Endodermal cell (in vitro differentiated cells): Measurements from ENCODE around the gene CTNND2. TPM values are rescaled to one million over a fixed set of nuclear protein-coding genes. Genes with fewer than 3 reads are reported as not detected.

Experiments
- DNase-seq: peaks from one replicate; pipeline ENCODE4 v3.0.0-alpha.2; 2017
- H3K27ac ChIP-seq: 2 replicates; pipeline ENCODE4 v1.5.1; 2013; ENCODE audit warnings: mild to moderate bottlenecking, low read depth, low read length, moderate library complexity
- H3K27me3 ChIP-seq: 2 replicates; pipeline ENCODE4 v1.6.1; 2013; ENCODE audit warnings: mild to moderate bottlenecking, low read length, moderate library complexity; ENCODE audit not compliant: insufficient read depth, control insufficient read depth, poor library complexity, severe bottlenecking
- H3K36me3 ChIP-seq: 2 replicates; pipeline ENCODE4 v1.7.0; 2013; ENCODE audit warnings: mild to moderate bottlenecking, low read length, moderate library complexity; ENCODE audit not compliant: control insufficient read depth, insufficient read depth
- H3K4me1 ChIP-seq: one replicate; pipeline ENCODE4 v1.7.0; 2013; ENCODE audit warnings: low read length; ENCODE audit not compliant: control insufficient read depth, insufficient read depth
- H3K4me3 ChIP-seq: 2 replicates; pipeline ENCODE4 v1.5.1; 2013; ENCODE audit warnings: mild to moderate bottlenecking, low read length, moderate library complexity
- H3K9ac ChIP-seq: 2 replicates; pipeline ENCODE4 v1.6.1; 2013; ENCODE audit warnings: mild to moderate bottlenecking, low read length, moderate library complexity; ENCODE audit not compliant: poor library complexity, severe bottlenecking; ENCODE audit errors: extremely low read depth
- H3K9me3 ChIP-seq: 2 replicates; pipeline ENCODE4 v1.6.1; 2013; ENCODE audit warnings: mild to moderate bottlenecking, low read length, moderate library complexity; ENCODE audit not compliant: control insufficient read depth
- H3K27ac Mint-ChIP-seq: 2 replicates; pipeline ENCODE4 v1.8.0; 2020; ENCODE audit warnings: mixed read lengths
- H3K27me3 Mint-ChIP-seq: 2 replicates; pipeline ENCODE4 v1.8.0; 2021; ENCODE audit warnings: mild to moderate bottlenecking, mixed read lengths; ENCODE audit not compliant: insufficient read depth
- H3K36me3 Mint-ChIP-seq: 2 replicates; pipeline ENCODE4 v1.8.0; 2020; ENCODE audit warnings: low read depth, mixed read lengths
- H3K4me1 Mint-ChIP-seq: 2 replicates; pipeline ENCODE4 v1.8.0; 2020; ENCODE audit warnings: mixed read lengths
- H3K4me3 Mint-ChIP-seq: 2 replicates; pipeline ENCODE4 v1.8.0; 2020; ENCODE audit warnings: mild to moderate bottlenecking, moderate library complexity, mixed read lengths
- H3K9me3 Mint-ChIP-seq: 2 replicates; pipeline ENCODE4 v1.8.0; 2020; ENCODE audit warnings: mild to moderate bottlenecking, mixed read lengths
- CTCF ChIP-seq: fragments of 200-600 bp; sonication (generic); conservative IDR thresholded peaks from 2 replicates; pipeline ENCODE4 v1.5.0; 2021; ENCODE audit warnings: antibody characterized with exemption, mild to moderate bottlenecking
- WGBS, 2 experiments: methylation state at CpG; one replicate each; pipeline versions ENCODE4 v1.1.5 to v1.1.7; 2013; ENCODE audit warnings: missing lambda C conversion rate in 2 of 2, mixed read lengths in 1 of 2; ENCODE audit not compliant: insufficient coverage in 1 of 2, insufficient read length in 1 of 2; 5-methylcytosine and 5-hydroxymethylcytosine counted together
- total RNA-seq, 2 donors: library from RNA; stranded (reverse); fragmentation: NEBNext Ultra II Directional in 1 of 2; extraction: Animal tissue kit (Norgen Biotek cat#: 25700) in 1 of 2; gene quantifications; 2 replicates in 1 of 2; 3 replicates in 1 of 2; pipeline ENCODE4 v1.2.1, GENCODE V29; 2021

The CTNND2 gene
- total RNA-seq, 2 donors from 2014 or later, result 6.5 to 10.3 TPM

- peaks cover 2% of the 10 kb centered on the region for H3K4me1 Mint-ChIP-seq
- no peak overlapping the region for H3K9ac ChIP-seq
- H3K36me3 ChIP-seq, result no peaks in the 10 kb centered on the region
- H3K27ac Mint-ChIP-seq, result no peak overlapping the region
- no peak overlapping the region for H3K27ac ChIP-seq
- no peaks in the 10 kb centered on the region for H3K27me3 Mint-ChIP-seq
- H3K9me3 Mint-ChIP-seq, result no peaks in the 10 kb centered on the region
- no peak overlapping the region for H3K4me3 ChIP-seq
- no peaks in the 10 kb centered on the region for H3K36me3 Mint-ChIP-seq
- no peak for TF ChIP-seq CTCF
- DNase-seq, result no peak
- H3K4me1 ChIP-seq, result no peaks in the 10 kb centered on the region
- no peaks in the 10 kb centered on the region for H3K9me3 ChIP-seq
- H3K4me3 Mint-ChIP-seq, result no peak overlapping the region
- H3K27me3 ChIP-seq, result no peaks in the 10 kb centered on the region
- WGBS, 2 experiments, result 100% methylated on average over 1 of the region's 1 CpG; no CpG with 5 or more reads in 1 of the 2 experiments
Observed at GRCh38 chr5:11292648-11293356, 611.4 kb downstream of the CTNND2 start.

GRCh38 chr5:11289733-11290132 lies 614.5 kb downstream of the CTNND2 start:
- no peaks in the 10 kb centered on the region for H3K27me3 ChIP-seq
- H3K4me3 Mint-ChIP-seq, result no peak overlapping the region
- no peak overlapping the region for H3K9ac ChIP-seq
- peak; percentile 62 for TF ChIP-seq CTCF
- DNase-seq, result peak; percentile 58
- H3K4me1 ChIP-seq, result no peaks in the 10 kb centered on the region
- peaks cover 6% of the 10 kb centered on the region for H3K9me3 Mint-ChIP-seq
- H3K27ac Mint-ChIP-seq, result no peak overlapping the region
- no peak overlapping the region for H3K27ac ChIP-seq
- H3K4me3 ChIP-seq, result no peak overlapping the region
- whole genome bisulfite sequencing, 2 experiments, result 81% methylated on average over 5 of the region's 5 CpGs
- H3K9me3 ChIP-seq, result no peaks in the 10 kb centered on the region
- H3K36me3 ChIP-seq, result no peaks in the 10 kb centered on the region
- H3K27me3 Mint-ChIP-seq, result no peaks in the 10 kb centered on the region
- no peaks in the 10 kb centered on the region for H3K36me3 Mint-ChIP-seq
- peaks cover 2% of the 10 kb centered on the region for H3K4me1 Mint-ChIP-seq

- no peak overlapping the region for H3K27ac Mint-ChIP-seq
- no peaks in the 10 kb centered on the region for H3K27me3 Mint-ChIP-seq
- 92 to 93% methylated on average over 3 to 4 of the region's 4 CpGs for WGBS, 2 experiments
- H3K36me3 Mint-ChIP-seq, result no peaks in the 10 kb centered on the region
- H3K9ac ChIP-seq, result no peak overlapping the region
- no peak overlapping the region for H3K27ac ChIP-seq
- no peaks in the 10 kb centered on the region for H3K36me3 ChIP-seq
- H3K9me3 ChIP-seq, result no peaks in the 10 kb centered on the region
- no peak for TF ChIP-seq CTCF
- H3K9me3 Mint-ChIP-seq, result peaks cover 11% of the 10 kb centered on the region
- no peak overlapping the region for H3K4me3 Mint-ChIP-seq
- no peak for DNase-seq
- peaks cover 2% of the 10 kb centered on the region for H3K4me1 Mint-ChIP-seq
- no peak overlapping the region for H3K4me3 ChIP-seq
- H3K4me1 ChIP-seq, result no peaks in the 10 kb centered on the region
- H3K27me3 ChIP-seq, result no peaks in the 10 kb centered on the region
Observed at GRCh38 chr5:11289208-11289607, 615.0 kb downstream of the CTNND2 start.
